Activated T-cell treated with anti-CD3 and anti-CD28 coated beads, Interleukin-2, amount 50 U/mL, for 72 hours (primary cell): ENCODE measurements around the gene NUDT15. TPM values are rescaled to one million over a fixed set of nuclear protein-coding genes. Genes with fewer than 3 reads are reported as not detected.
A peak's percentile ranks its signal among the peaks of the same experiment; 100 is the strongest.

Experiments
- ATAC-seq, 2 donors: fragments of 150-1000 bp; cut with Tn5 transposase; replicated peaks in 1 of 2; 2 replicates each; pipeline ENCODE4 v1.10.0; 2021; ENCODE audit warnings: moderate library complexity in 2 of 2, mild to moderate bottlenecking in 1 of 2
- DNase-seq, 2 donors: peaks; one replicate each; pipeline ENCODE4 v3.0.0; 2021 to 2022; ENCODE audit warnings: mixed read lengths in 1 of 2
- H3K27ac Mint-ChIP-seq: one replicate; pipeline ENCODE4 v1.8.0; 2022; ENCODE audit warnings: mild to moderate bottlenecking, moderate library complexity, mixed read lengths
- H3K27me3 Mint-ChIP-seq: one replicate; pipeline ENCODE4 v1.8.0; 2022; ENCODE audit warnings: low read depth, mixed read lengths
- H3K36me3 Mint-ChIP-seq, 2 donors: one replicate each; pipeline ENCODE4 v1.8.0; 2022; ENCODE audit warnings: mixed read lengths in 2 of 2, mild to moderate bottlenecking in 1 of 2; ENCODE audit not compliant: insufficient read depth in 2 of 2
- H3K4me1 Mint-ChIP-seq: one replicate; pipeline ENCODE4 v1.8.0; 2022; ENCODE audit warnings: low read depth, mixed read lengths
- H3K4me3 Mint-ChIP-seq, 2 donors: one replicate each; pipeline ENCODE4 v1.8.0; 2022; ENCODE audit warnings: mild to moderate bottlenecking in 2 of 2, mixed read lengths in 2 of 2, moderate library complexity in 2 of 2
- H3K9me3 Mint-ChIP-seq, 2 donors: one replicate each; pipeline ENCODE4 v1.8.0; 2022; ENCODE audit warnings: mixed read lengths in 2 of 2
- total RNA-seq, 2 donors: library from RNA; stranded (reverse); gene quantifications; one replicate each; pipeline ENCODE4 v1.2.3, GENCODE V29; 2022

Gene NUDT15
- total RNA-seq, 2 donors from 2014 or later: 15.1 to 18.0 TPM

DNA sequence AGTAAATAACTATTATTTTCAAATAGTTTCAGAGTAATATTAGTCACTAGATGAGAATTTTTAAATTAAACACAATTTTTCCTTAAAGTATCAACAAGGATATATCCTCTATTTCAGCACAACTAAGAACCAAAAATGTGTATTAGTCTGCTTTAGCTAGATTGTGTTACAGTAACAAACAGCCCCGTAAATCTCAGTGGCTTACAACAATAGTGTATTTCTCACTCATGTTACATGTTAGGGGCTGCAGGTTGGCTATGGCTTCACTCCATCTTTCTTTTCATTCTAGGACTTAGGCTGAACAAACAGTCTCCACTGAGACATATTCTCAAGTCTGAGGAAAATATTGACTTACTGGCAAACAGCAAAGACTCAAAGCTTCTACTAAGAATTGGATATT lies 24.9 kb upstream of the NUDT15 start:
- H3K4me3 Mint-ChIP-seq: no peak overlapping the region
- DNase-seq (no peak), ATAC-seq (no peak)
- H3K27me3 Mint-ChIP-seq: no peaks in the 10 kb centered on the region
- no peaks in the 10 kb centered on the region for H3K4me1 Mint-ChIP-seq
- H3K9me3 Mint-ChIP-seq: peaks cover 0 to 2% of the 10 kb centered on the region in 2 donors
- H3K27ac Mint-ChIP-seq: no peak overlapping the region
- no peaks in the 10 kb centered on the region for H3K36me3 Mint-ChIP-seq

DNA sequence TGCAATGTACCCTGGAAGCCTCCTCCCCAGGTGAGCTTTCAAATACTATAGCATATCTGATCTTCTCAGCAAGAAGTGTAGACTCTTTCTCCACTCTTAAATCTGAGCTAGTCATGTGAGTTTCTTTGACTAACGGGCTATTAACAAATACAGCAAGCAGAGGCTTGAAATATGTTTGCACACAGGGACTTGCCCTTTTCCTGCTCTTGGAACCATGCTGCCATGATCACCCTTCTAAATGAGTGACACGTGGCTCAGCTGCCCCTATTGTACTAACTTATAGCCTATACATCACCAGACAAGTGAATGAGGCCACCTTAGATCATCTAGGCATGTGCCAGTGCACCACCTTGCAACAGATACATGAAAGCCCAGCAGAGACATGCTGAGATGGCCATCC lies 23.2 kb upstream of the NUDT15 start:
- H3K4me3 Mint-ChIP-seq: no peak overlapping the region
- H3K27me3 Mint-ChIP-seq: no peaks in the 10 kb centered on the region
- peaks cover 0 to 2% of the 10 kb centered on the region in 2 donors for H3K9me3 Mint-ChIP-seq
- no peak overlapping the region for H3K27ac Mint-ChIP-seq
- no peaks in the 10 kb centered on the region for H3K36me3 Mint-ChIP-seq
- DNase-seq: no peak
- ATAC-seq: no peak
- H3K4me1 Mint-ChIP-seq: no peaks in the 10 kb centered on the region

DNA sequence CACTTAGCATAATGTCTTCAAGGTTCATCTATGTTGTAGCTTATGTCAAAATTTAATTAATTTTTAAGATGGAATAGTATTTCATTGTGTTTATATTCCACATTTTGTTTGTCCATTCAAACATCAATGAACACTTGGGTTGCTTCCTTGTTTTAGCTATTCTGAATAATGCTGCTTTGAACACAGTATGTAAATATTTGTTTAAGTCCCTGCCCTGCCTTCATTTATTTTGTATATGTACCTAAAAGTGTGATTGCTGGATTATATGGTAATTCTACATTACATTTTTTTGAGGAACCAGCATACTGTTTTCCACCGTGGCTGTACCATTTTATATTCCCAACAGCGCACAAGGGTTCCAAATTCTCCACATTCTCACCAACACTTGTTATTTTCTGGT lies 18.9 kb upstream of the NUDT15 start:
- Mint-ChIP-seq H3K4me1 (no peaks in the 10 kb centered on the region), H3K4me3 (no peak overlapping the region), H3K27me3 (no peaks in the 10 kb centered on the region), H3K36me3 (peaks cover 1 to 4% of the 10 kb centered on the region in 2 donors), H3K27ac (no peak overlapping the region), H3K9me3 (peaks cover 0 to 2% of the 10 kb centered on the region in 2 donors)
- DNase-seq (no peak), ATAC-seq (no peak)

DNA sequence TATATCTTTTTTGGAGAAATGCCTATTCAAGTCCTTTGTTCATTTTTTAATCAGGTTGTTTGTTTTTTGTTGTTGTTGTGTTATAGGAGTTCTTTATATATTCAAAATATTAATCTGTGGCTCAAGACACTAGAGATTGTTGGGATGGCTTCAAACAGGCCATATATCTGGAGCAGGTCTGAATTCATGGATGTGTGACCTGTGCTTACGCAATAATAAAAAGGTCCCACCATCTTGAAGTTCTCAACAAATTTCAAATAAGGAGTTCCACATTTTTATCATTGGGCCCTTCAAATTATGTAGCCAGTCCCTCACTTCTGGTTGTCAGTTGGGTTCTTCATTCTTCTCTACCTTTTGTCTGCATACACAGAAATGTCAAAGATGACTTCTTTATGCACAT lies 17.7 kb upstream of the NUDT15 start:
- Mint-ChIP-seq H3K27me3 (no peaks in the 10 kb centered on the region), H3K27ac (no peak overlapping the region), H3K4me3 (no peak overlapping the region), H3K36me3 (peaks cover 1 to 4% of the 10 kb centered on the region in 2 donors), H3K4me1 (no peaks in the 10 kb centered on the region), H3K9me3 (peaks cover 0 to 2% of the 10 kb centered on the region in 2 donors)
- DNase-seq (no peak), ATAC-seq (no peak)

DNA sequence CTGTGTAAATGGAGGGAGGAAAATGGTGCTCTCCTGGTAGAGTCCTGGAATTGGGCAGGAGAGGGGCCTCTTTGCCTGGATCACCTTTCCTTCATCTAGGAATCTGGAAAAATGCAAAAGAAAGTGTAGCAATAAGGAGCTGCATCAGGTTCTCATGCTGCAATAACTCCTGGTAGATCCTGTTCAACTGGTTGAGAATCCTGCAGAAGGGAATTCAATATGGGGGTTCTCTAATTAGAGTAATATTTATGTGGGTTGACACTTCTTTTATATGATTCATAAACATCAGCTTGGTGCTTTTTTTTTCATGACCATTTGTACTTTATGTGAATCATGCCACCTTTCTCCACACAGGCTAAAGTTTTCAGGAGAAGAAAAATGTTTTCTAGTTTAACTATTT lies 9.5 kb upstream of the NUDT15 start:
- H3K9me3 Mint-ChIP-seq: peaks cover 12 to 14% of the 10 kb centered on the region in 2 donors
- no peaks in the 10 kb centered on the region for H3K27me3 Mint-ChIP-seq
- ATAC-seq (no peak), DNase-seq (no peak)
- peaks cover 19 to 30% of the 10 kb centered on the region in 2 donors for H3K36me3 Mint-ChIP-seq
- no peak overlapping the region for H3K27ac Mint-ChIP-seq
- peaks cover 17% of the 10 kb centered on the region for H3K4me1 Mint-ChIP-seq
- H3K4me3 Mint-ChIP-seq: no peak overlapping the region

DNA sequence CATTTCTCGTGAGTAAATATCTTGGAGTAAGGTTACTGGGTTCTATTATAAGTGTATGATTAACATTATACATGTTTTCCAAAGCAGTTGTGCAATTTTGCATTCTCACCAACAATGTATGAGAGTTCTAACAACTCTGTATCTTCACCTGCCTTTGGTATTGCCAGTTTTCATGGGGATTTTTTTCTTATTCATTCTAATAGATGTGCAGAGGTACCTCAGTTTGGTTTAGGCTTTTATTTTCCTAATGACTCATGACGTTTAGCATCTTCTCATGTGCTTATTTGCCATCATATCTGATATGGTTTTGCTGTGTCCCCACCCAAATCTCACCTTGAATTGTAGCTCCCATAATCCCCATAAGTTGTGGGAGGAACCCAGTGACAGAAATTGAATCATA lies 7.7 kb upstream of the NUDT15 start:
- peaks cover 19 to 33% of the 10 kb centered on the region in 2 donors for H3K36me3 Mint-ChIP-seq
- peaks cover 12 to 14% of the 10 kb centered on the region in 2 donors for H3K9me3 Mint-ChIP-seq
- peaks cover 26% of the 10 kb centered on the region for H3K4me1 Mint-ChIP-seq
- no peak overlapping the region for H3K4me3 Mint-ChIP-seq
- H3K27ac Mint-ChIP-seq: no peak overlapping the region
- peak; percentile 66 to 78 for ATAC-seq
- no peaks in the 10 kb centered on the region for H3K27me3 Mint-ChIP-seq
- DNase-seq: no peak

DNA sequence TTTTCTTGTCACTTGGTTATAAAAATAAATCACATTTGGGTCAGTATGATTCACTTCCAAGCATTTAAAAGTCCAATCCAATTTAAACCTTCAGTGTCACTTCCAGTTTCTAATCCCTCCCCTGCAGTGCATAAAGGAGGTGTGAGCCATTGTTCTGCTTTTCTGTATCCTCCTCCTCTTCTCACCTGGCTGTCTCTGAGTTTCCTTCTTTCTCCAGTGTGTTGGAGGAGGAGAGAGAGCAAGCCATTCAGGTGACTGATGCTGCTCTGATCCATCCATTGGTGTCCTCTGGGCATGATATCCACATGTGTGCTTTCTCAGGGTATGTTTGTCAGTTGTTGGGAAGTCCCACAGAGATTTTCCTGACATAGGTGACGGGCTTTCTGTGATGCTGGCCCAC lies 1.2 kb downstream of the NUDT15 start:
- no peaks in the 10 kb centered on the region for H3K9me3 Mint-ChIP-seq
- H3K27me3 Mint-ChIP-seq: no peaks in the 10 kb centered on the region
- peak overlapping the region; percentile 93 to 96 for H3K4me3 Mint-ChIP-seq
- DNase-seq: no peak
- H3K4me1 Mint-ChIP-seq: peaks cover 61% of the 10 kb centered on the region
- no peak for ATAC-seq
- H3K36me3 Mint-ChIP-seq: peaks cover 3 to 16% of the 10 kb centered on the region in 2 donors
- peak overlapping the region; percentile 95 for H3K27ac Mint-ChIP-seq

DNA sequence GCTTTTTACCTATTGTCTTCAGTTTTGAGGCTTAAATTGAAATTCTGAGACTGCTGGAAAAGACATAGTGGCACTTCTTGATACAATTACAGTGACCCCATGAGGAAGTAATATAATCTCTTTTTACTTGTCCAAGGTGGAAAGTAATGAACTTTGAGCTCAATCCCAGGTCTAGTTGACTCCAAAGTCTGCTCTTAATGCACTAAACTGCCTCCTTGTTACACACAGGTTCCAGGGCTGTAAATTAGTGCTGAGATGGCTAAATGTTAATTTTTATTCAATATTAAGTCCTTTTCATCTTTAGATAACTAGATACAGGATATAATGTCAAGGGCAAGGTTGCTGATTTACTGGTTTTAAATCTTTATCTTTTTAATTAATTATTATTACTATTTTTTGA lies 2.5 kb downstream of the NUDT15 start:
- peak overlapping the region; percentile 65 for H3K27ac Mint-ChIP-seq
- ATAC-seq (no peak), DNase-seq (no peak)
- peaks cover 59% of the 10 kb centered on the region for H3K4me1 Mint-ChIP-seq
- no peaks in the 10 kb centered on the region for H3K9me3 Mint-ChIP-seq
- H3K4me3 Mint-ChIP-seq: peak overlapping the region in 1 of 2 donors; percentile 52
- no peaks in the 10 kb centered on the region for H3K27me3 Mint-ChIP-seq
- H3K36me3 Mint-ChIP-seq: peaks cover 3 to 14% of the 10 kb centered on the region in 2 donors

DNA sequence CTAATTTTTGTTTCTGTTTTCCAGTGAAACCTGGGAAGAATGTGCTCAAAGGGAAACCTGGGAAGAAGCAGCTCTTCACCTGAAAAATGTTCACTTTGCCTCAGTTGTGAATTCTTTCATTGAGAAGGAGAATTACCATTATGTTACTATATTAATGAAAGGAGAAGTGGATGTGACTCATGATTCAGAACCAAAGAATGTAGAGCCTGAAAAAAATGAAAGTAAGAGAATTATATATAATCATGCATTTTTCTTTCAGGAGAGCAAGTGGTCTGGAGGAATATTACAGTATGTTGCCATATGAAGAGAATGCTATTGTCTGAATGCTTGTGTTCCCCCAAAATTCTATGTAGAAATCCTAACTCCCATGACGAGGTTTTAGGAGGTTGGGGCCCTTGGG lies 3.4 kb downstream of the NUDT15 start:
- Mint-ChIP-seq H3K9me3 (no peaks in the 10 kb centered on the region), H3K4me3 (no peak overlapping the region), H3K27ac (peak overlapping the region; percentile 94), H3K27me3 (no peaks in the 10 kb centered on the region), H3K4me1 (peaks cover 55% of the 10 kb centered on the region), H3K36me3 (peaks cover 3 to 14% of the 10 kb centered on the region in 2 donors)
- no peak for ATAC-seq
- no peak for DNase-seq

DNA sequence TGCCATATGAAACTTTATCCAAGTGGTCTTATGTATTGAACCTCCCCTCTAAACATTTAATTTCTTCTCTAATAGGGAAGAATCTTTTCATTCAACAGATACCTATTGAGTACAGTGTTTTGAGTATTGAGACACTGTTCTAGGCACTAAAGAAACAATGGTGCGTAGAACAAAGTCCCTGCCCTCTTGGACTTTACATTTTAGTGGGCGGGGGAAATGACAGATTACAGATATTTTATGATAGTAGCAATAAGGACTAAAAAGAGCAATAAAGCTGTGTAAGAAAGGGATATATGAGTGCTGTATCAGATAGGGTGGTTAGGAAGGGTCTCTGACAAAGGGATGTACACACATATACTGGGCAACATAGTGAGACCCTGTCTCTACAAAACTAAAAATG lies 5.4 kb downstream of the NUDT15 start:
- Mint-ChIP-seq H3K4me1 (peaks cover 40% of the 10 kb centered on the region), H3K27me3 (no peaks in the 10 kb centered on the region), H3K36me3 (peaks cover 3 to 16% of the 10 kb centered on the region in 2 donors), H3K27ac (peak overlapping the region; percentile 94), H3K9me3 (no peaks in the 10 kb centered on the region), H3K4me3 (peak overlapping the region in 1 of 2 donors; percentile 31)
- ATAC-seq (no peak), DNase-seq (no peak)

DNA sequence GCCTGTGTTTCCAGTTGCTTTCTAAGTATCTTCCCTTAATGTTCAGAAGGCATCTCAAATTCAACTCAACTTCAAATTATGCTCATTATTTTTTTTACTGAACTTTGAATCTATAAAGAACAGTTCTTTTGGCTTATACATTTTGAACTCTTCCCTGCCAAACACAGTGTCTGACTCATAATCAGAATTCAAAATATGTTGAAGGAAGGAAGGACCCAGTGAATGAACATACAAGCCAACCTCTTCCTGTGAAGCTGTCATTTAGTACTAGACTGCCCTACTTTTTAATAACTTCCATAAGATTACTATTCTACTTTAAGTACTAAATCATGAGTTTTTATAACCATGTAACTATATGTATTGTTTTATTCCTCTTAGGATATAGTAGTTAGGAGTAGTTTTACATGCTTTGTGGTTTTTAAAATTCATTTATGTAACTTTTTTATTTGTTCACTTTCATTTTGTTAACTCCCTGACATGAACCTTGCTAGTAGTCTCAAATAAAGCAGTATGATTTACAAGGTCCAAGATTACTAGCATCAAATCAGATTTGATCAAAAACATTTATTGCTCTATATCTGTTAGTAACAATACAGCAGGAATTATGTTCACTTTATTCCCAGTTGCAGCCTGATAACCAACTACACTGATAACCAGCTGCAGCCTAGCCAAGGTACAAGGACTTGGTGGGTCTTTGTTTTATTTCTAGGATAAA lies 6.4 kb downstream of the NUDT15 start:
- no peaks in the 10 kb centered on the region for H3K27me3 Mint-ChIP-seq
- H3K36me3 Mint-ChIP-seq: peaks cover 2 to 18% of the 10 kb centered on the region in 2 donors
- DNase-seq (no peak), ATAC-seq (peak; percentile 70 to 82)
- H3K4me1 Mint-ChIP-seq: peaks cover 29% of the 10 kb centered on the region
- no peaks in the 10 kb centered on the region for H3K9me3 Mint-ChIP-seq
- peak overlapping the region; percentile 97 for H3K27ac Mint-ChIP-seq
- peak overlapping the region in 1 of 2 donors; percentile 72 for H3K4me3 Mint-ChIP-seq

DNA sequence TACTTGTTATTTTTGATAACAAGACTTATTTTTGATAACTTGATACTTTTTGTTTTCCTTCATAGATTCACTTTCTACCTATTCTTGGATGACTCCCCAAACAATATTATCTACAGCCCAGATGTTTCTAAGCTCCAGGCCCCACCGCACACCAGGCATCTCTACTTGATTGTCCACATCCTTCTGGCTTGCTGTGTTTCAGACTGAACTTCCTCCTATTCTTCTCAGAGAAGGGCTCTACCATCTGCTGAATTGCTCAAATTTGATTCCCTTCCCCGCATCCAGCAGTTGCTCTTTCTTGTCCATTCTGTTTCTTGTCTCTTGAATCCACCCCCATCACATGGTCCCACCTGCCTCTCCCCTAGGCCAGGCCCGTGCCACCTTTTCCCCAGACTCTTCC lies 13.0 kb downstream of the NUDT15 start:
- no peak overlapping the region for H3K27ac Mint-ChIP-seq
- no peak overlapping the region for H3K4me3 Mint-ChIP-seq

DNA sequence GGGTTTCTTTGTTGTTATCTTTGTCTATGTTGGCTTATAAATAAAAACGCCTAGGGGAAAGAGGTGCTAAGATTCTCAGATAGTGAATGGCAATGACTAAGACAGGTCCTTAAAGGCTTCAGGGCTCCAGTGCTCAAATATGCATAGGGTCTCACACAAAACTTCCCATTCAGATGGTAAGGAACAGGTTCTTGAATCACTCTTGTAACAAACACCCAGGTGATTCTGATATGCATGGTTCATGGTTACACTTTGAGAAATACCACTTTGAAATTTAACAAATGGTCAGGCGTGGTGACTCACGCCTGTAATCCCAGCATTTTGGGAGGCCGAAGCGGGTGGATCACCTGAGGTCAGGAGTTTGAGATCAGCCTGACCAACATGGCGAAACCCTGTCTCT lies 17.1 kb downstream of the NUDT15 start:
- peaks cover 4% of the 10 kb centered on the region for H3K4me1 Mint-ChIP-seq
- H3K9me3 Mint-ChIP-seq: no peaks in the 10 kb centered on the region
- H3K27ac Mint-ChIP-seq: no peak overlapping the region
- peaks cover 5 to 14% of the 10 kb centered on the region in 2 donors for H3K36me3 Mint-ChIP-seq
- ATAC-seq (no peak), DNase-seq (no peak)
- no peak overlapping the region for H3K4me3 Mint-ChIP-seq
- H3K27me3 Mint-ChIP-seq: no peaks in the 10 kb centered on the region

More for the DNA sequence above, 13.0 kb downstream of the NUDT15 start:
- DNase-seq (no peak), ATAC-seq (no peak)
- Mint-ChIP-seq H3K27me3 (no peaks in the 10 kb centered on the region), H3K4me1 (peaks cover 3% of the 10 kb centered on the region), H3K36me3 (peaks cover 5 to 16% of the 10 kb centered on the region in 2 donors), H3K9me3 (no peaks in the 10 kb centered on the region)

DNA sequence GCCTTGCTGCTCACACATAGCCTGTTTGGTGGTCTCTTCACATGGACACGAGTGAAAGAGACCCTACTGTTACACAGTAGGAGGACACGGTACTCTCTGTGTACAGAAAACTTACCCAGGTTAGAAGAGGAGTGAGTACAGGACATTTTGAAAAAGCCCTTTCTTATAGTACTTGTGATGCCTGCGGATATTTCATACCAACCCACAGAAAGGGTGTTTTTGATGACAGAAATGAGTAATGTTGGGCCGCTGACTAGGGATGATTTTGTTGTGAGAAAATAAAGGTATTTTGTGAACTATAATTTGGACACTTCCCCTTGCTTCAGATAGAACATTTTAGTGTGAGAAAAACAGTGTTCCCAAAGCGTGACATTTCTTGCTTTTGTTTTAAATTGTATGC lies 18.2 kb downstream of the NUDT15 start:
- Mint-ChIP-seq H3K27ac (peak overlapping the region; percentile 68), H3K9me3 (no peaks in the 10 kb centered on the region), H3K4me1 (peaks cover 4% of the 10 kb centered on the region), H3K27me3 (no peaks in the 10 kb centered on the region), H3K4me3 (no peak overlapping the region), H3K36me3 (peaks cover 3 to 14% of the 10 kb centered on the region in 2 donors)
- no peak for DNase-seq
- ATAC-seq: peak in 1 of 2 donors; percentile 43
